DND-41 (cell line): Measurements from ENCODE around the gene GALM.
"Not testable (repeated sequence)": the region's sequence is repeated elsewhere in the genome, so short reads cannot be mapped to it uniquely, and the experiment has no call there.

Source experiments
- ATAC-seq: fragments of 200-7000 bp; cut with Tn5 transposase; 3 replicates; pipeline ENCODE4 v1.9.1; 2021; ENCODE audit warnings: low read depth; ENCODE audit not compliant: insufficient read depth
- DNase-seq: peaks from one replicate; pipeline ENCODE4 v3.0.0-alpha.2; 2020
- H2AFZ ChIP-seq: 2 replicates; pipeline ENCODE4 v1.6.0; 2012; ENCODE audit warnings: low read depth, low read length
- H3K27ac ChIP-seq: 2 replicates; pipeline ENCODE4 v1.5.1; 2012; ENCODE audit warnings: low read length, inconsistent platforms
- H3K27me3 ChIP-seq: fragments of 200-600 bp; sonication (generic); 2 replicates; pipeline ENCODE4 v1.6.0; 2012; ENCODE audit warnings: low read length, mild to moderate bottlenecking, inconsistent platforms; ENCODE audit not compliant: insufficient read depth, poor library complexity
- H3K36me3 ChIP-seq: 2 replicates; pipeline ENCODE4 v1.5.1; 2012; ENCODE audit warnings: low read length, inconsistent platforms; ENCODE audit not compliant: insufficient read depth
- H3K4me1 ChIP-seq: 2 replicates; pipeline ENCODE4 v1.5.1; 2012; ENCODE audit warnings: mild to moderate bottlenecking, low read length; ENCODE audit not compliant: insufficient read depth
- H3K4me2 ChIP-seq: 2 replicates; pipeline ENCODE4 v1.6.0; 2012; ENCODE audit warnings: mild to moderate bottlenecking, moderate library complexity, low read length, inconsistent platforms; ENCODE audit not compliant: insufficient read depth
- H3K4me3 ChIP-seq, 2 experiments: fragments of 200-600 bp in 1 of 2; shearing (Covaris generic) in 1 of 2; 2 replicates each; pipeline ENCODE4 v1.5.1; 2012 to 2016; ENCODE audit warnings: inconsistent platforms in 2 of 2, low read length in 2 of 2, mild to moderate bottlenecking in 2 of 2, low read depth in 1 of 2, moderate library complexity in 1 of 2
- H3K79me2 ChIP-seq: 2 replicates; pipeline ENCODE4 v1.6.0; 2012; ENCODE audit warnings: low read length, inconsistent platforms; ENCODE audit not compliant: insufficient read depth
- H3K9ac ChIP-seq: 2 replicates; pipeline ENCODE4 v1.6.0; 2012; ENCODE audit warnings: low read depth, mild to moderate bottlenecking, inconsistent platforms, low read length, moderate library complexity
- H3K9me3 ChIP-seq: 2 replicates; pipeline ENCODE4 v1.5.1; 2012; ENCODE audit warnings: low read length, moderate library complexity, mild to moderate bottlenecking, inconsistent platforms; ENCODE audit not compliant: insufficient read depth, severe bottlenecking
- H4K20me1 ChIP-seq: 2 replicates; pipeline ENCODE4 v1.6.0; 2012; ENCODE audit warnings: low read length; ENCODE audit not compliant: insufficient read depth
- CTCF ChIP-seq: IDR thresholded peaks from 2 replicates; pipeline ENCODE4 v1.5.1; 2012; ENCODE audit warnings: borderline replicate concordance, low read length, moderate library complexity, mild to moderate bottlenecking; ENCODE audit not compliant: poor library complexity, severe bottlenecking; ENCODE audit errors: extremely low read depth
- EZH2 ChIP-seq: IDR thresholded peaks from 3 replicates; pipeline ENCODE4 v1.6.1; 2012; ENCODE audit warnings: borderline replicate concordance, low read depth, mild to moderate bottlenecking, moderate library complexity, low read length, inconsistent platforms; ENCODE audit not compliant: severe bottlenecking

The GALM gene

GRCh38 chr2:38704664-38705063, 38.8 kb downstream of the GALM start:
- no peak overlapping the region for H3K4me3 ChIP-seq
- no peak for DNase-seq
- H4K20me1 ChIP-seq = no peaks in the 10 kb centered on the region
- H3K4me2 ChIP-seq = no peak overlapping the region
- ATAC-seq = no peak
- no peak for TF ChIP-seq CTCF
- no peak for TF ChIP-seq EZH2
- H3K4me1 ChIP-seq = peaks cover 9% of the 10 kb centered on the region
- no peaks in the 10 kb centered on the region for H3K27me3 ChIP-seq
- no peaks in the 10 kb centered on the region for H3K79me2 ChIP-seq
- H3K27ac ChIP-seq = no peak overlapping the region
- H2AFZ ChIP-seq = no peak overlapping the region
- no peak overlapping the region for H3K9ac ChIP-seq
- no peaks in the 10 kb centered on the region for H3K9me3 ChIP-seq
- H3K36me3 ChIP-seq = no peaks in the 10 kb centered on the region

- DNase-seq (no peak), ATAC-seq (no peak)
- Histone ChIP-seq H3K27me3 (no peaks in the 10 kb centered on the region), H2AFZ (no peak overlapping the region), H3K9me3 (no peaks in the 10 kb centered on the region), H3K79me2 (no peaks in the 10 kb centered on the region), H3K27ac (no peak overlapping the region), H3K4me2 (no peak overlapping the region), H4K20me1 (no peaks in the 10 kb centered on the region), H3K4me3 (no peak overlapping the region), H3K4me1 (peaks cover 16% of the 10 kb centered on the region), H3K9ac (no peak overlapping the region), H3K36me3 (no peaks in the 10 kb centered on the region)
- TF ChIP-seq CTCF = no peak
- no peak for TF ChIP-seq EZH2
Measured at GRCh38 chr2:38706846-38707345, 41.0 kb downstream of the GALM start.

DNA sequence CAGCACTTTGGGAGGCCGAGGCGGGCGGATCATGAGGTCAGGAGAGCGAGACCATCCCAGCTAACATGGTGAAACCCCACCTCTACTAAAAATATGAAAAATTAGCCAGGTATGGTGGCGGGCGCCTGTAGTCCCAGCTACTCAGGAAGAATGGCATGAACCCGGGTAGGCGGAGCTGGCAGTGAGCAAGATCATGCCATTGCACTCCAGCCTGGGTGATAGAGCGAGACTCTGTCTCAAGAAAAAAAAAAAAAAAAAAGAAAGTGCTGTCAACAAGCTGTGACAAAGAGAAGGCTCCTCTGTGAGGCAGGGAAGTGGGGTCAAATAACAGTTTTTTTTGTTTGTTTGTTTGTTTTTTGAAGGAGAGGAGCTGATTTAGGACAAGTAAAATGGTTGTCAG, 42.6 kb downstream of the GALM start:
- not testable (repeated sequence) for H3K79me2 ChIP-seq, H3K4me2 ChIP-seq

GRCh38 chr2:38708900-38709566, 43.1 kb downstream of the GALM start:
- peak overlapping the region; percentile 36; the same call in 1 of the 2 replicates for H2AFZ ChIP-seq
- no peaks in the 10 kb centered on the region for H3K36me3 ChIP-seq
- no peak for TF ChIP-seq CTCF
- TF ChIP-seq EZH2 = no peak
- DNase-seq (no peak), ATAC-seq (no peak)
- H3K27ac ChIP-seq = no peak overlapping the region
- no peak overlapping the region for H3K9ac ChIP-seq
- H3K9me3 ChIP-seq = no peaks in the 10 kb centered on the region
- H4K20me1 ChIP-seq = no peaks in the 10 kb centered on the region
- no peaks in the 10 kb centered on the region for H3K27me3 ChIP-seq
- no peak overlapping the region for H3K4me2 ChIP-seq
- H3K4me3 ChIP-seq = no peak overlapping the region
- H3K79me2 ChIP-seq = no peaks in the 10 kb centered on the region
- H3K4me1 ChIP-seq = peaks cover 16% of the 10 kb centered on the region

More for the DNA sequence above, 42.6 kb downstream of the GALM start:
- not testable (repeated sequence) for DNase-seq, H4K20me1 ChIP-seq, H3K9ac ChIP-seq, H3K9me3 ChIP-seq, H3K36me3 ChIP-seq, H2AFZ ChIP-seq, H3K4me3 ChIP-seq, H3K27me3 ChIP-seq, H3K27ac ChIP-seq, ATAC-seq
- peaks cover 16% of the 10 kb centered on the region for H3K4me1 ChIP-seq
